Measurements from ENCODE around the gene TUBGCP3.

DNA sequence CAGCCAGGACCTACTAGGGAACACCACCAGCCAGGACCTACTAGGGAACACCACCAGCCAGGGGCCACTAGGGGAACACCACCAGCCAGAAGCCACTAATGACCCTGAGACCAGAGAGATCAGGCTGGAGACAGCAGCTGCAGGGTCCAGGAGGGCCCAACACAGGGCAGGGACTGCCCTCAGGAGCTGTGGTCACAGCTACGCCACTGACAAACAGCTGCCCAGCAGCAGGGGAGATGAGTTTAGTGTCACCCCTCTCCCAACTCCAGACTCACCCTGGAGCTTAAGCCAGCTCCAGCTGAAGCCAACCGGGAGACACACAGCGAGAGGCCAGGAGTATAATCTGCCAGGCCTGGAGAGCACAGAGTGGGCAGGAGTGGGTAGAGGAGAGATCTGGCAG is 25.7 kb downstream of the TUBGCP3 start:
- TF ChIP-seq, protein P1, sequence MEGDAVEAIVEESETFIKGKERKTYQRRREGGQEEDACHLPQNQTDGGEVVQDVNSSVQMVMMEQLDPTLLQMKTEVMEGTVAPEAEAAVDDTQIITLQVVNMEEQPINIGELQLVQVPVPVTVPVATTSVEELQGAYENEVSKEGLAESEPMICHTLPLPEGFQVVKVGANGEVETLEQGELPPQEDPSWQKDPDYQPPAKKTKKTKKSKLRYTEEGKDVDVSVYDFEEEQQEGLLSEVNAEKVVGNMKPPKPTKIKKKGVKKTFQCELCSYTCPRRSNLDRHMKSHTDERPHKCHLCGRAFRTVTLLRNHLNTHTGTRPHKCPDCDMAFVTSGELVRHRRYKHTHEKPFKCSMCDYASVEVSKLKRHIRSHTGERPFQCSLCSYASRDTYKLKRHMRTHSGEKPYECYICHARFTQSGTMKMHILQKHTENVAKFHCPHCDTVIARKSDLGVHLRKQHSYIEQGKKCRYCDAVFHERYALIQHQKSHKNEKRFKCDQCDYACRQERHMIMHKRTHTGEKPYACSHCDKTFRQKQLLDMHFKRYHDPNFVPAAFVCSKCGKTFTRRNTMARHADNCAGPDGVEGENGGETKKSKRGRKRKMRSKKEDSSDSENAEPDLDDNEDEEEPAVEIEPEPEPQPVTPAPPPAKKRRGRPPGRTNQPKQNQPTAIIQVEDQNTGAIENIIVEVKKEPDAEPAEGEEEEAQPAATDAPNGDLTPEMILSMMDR (IDR thresholded peaks at IDR 0.05): no peak
- TF ChIP-seq POLR2A (IDR thresholded peaks at IDR 0.05): no peak
